NCI-H2196 treated with DMSO at 0.1 percent for 48 hours (cell line): ENCODE results near the gene MAL.

Experiments used
- DNase-seq: peaks from one replicate; lab custom pipeline; 2025; ENCODE audit not compliant: unreplicated experiment; lab: John Stamatoyannopoulos, UW

MAL gene

DNA sequence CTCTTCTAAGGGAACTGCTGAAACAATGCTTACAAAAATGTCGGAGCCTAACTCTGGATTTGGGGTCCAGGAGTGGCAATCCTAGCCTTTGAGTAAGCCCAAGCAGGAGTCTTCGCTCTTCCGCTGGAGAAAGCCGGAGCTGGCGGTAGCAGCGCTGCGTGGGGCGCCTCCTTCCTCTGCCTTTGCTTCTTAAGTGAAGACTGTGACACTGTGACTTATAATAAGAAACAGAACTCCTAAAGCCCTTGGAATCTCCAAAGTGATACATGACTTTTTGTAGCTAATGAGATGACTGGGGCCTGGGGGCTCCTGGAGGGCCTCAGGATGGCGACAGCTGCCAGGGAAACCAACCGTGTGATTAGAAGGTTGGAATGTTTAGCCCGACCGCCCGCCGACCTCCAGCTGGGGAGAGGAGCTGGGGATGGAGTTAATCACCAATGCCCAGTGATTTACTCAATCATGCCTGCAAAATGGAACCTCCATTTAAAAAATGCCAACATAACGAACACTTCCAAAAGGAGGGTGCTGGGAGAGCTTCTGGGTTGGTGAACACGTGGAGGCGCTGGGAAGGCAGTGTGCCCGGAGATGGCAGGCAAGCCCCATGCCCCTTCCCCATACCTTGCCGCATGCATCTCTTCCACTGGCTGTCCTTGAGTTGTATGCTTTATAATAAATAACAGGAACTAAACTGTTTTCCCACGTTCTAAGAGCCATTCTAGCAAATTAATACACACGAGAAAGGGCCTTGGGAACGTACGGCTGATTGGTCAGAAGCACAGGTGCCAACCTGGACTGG, 29.0 kb upstream of the MAL start:
- no peak for DNase-seq

DNA sequence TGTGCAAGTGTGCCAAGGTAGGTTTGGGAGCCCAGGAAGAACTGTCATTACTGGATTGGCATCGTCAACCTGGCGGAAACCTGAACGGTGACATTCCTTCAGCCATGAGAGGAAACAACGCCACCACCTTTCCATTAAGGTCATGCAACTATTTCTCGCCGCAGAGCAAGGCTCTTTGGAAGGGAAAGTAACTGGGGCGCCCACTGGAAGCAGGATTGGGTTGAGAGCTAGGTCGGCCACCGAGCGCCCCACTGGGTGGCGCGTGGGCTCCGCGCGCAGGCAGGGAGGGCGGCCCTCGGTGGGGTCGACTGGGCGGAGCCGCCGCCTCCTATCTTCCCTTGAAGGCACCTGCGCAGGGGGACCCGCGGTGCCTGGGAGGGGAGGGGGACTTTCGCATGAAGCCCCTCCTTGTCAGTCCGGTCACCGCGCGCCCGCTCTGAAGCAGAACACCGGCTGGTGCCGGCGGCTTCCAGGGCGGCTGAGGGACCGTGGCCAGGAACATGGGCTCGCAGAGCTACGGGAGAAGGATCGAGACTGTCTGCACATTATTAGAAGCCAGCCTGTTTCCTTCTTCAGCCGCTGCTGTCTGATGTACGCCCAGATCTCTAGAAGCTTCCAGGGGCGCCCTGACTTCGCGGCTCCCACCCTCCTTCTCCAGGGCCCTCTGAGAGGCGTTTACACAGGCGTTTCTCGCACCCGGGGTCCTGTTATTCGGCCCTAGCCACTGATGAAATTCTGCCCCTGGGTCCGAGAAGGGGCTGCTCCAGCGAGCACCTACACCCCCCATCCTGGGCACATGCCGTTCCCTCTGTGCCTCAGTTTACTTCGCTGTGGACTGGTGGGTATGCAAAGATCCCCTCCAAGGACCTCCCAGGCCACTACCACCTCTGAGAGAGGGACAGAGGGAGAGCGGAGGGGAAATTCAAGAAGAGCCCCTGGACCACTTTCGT, 27.3 kb upstream of the MAL start:
- DNase-seq: no peak

GRCh38 chr2:94999431-94999883, 26.1 kb upstream of the MAL start:
- DNase-seq: no peak

DNA sequence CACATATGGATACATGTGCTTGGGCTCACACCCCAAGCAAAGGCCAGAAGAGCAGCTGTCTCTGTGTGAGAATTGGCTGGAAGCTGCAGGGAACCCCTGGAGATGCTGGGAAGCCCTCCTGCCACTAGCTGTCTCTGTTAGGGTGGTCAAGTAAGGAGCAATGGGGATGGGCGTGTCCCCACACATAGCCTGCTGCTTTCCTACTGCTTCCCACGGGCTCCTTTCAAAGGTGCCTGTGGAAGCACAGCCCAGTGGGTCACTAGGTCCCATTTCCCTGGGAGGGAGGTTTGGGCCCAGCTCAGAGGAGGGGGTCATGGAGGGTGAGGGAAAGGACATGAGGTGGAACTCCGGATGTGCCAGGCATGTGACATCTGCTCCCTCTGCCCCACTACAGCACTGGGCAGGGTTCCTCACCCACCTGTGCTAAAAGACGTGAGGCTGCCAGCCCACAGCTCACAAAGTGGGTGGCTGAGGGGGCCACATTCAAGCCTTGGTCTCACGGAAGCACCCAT, 24.4 kb upstream of the MAL start:
- no peak for DNase-seq

GRCh38 chr2:95001701-95002100, 23.8 kb upstream of the MAL start:
- no peak for DNase-seq

GRCh38 chr2:95002498-95002897, 23.0 kb upstream of the MAL start:
- DNase-seq: no peak

GRCh38 chr2:95004287-95004686, 21.2 kb upstream of the MAL start:
- DNase-seq: no peak

GRCh38 chr2:95004711-95005110, 20.8 kb upstream of the MAL start:
- no peak for DNase-seq

DNA sequence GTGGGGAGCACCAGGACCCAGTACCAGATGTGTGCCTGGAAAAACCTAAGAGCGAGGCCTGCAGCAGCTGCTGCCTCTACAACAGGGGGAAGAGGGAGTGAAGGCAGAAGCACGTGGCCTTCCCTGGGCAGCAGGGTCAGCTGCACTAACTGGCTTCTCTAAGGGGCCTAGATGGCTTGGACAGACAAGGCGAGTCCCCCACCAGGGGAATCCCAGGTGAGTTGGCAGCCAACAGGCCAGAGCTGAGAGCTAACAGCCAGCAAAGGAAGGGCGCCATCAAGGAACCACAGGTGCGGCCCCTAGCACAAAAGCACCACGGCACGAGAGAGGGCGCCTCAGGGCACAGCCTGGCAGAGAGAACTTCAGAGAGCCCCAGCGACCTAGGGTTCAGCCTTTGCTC, 19.8 kb upstream of the MAL start:
- DNase-seq: no peak

DNA sequence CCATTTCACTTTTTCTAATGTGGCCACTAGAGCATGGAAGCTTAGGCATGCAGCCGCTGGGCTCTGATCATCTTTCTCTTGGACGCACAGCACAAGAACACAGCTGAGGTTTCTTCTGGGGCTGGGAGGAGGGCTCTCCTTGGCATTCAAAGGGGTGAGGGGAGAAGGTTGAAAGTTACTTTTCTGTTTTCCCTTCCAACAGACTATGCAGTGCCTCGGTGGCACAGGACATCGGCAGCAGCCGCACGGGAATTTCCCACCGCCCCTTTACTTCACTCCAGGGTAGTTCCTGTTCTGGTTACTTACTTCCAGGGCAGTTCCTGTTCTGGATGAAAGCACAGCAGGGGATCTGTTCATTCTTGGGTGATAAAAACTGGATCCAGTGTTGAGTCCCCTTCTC, 18.9 kb upstream of the MAL start:
- no peak for DNase-seq

- no peak for DNase-seq
Observed at GRCh38 chr2:95007031-95007609, 18.4 kb upstream of the MAL start.

DNA sequence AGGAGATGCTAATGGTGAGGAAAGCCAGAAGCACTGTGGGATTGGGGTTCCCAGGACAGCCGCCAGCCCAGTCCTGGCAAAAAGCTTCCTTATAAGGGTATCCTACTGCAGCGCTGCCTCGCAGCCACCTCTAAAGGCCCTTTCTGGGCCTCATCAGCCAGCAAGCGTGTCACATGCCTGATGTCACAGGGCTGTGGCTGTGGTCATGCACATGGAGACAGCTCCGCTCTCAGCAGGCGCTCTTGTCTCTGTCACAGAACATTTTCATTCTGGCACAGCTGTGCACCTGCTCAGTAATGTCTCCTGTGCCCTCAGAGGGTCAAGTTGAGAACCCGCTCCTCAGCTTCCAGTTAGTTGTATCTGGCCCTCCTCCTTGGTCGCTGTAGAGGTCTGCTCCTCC, 17.7 kb upstream of the MAL start:
- DNase-seq: no peak

DNA sequence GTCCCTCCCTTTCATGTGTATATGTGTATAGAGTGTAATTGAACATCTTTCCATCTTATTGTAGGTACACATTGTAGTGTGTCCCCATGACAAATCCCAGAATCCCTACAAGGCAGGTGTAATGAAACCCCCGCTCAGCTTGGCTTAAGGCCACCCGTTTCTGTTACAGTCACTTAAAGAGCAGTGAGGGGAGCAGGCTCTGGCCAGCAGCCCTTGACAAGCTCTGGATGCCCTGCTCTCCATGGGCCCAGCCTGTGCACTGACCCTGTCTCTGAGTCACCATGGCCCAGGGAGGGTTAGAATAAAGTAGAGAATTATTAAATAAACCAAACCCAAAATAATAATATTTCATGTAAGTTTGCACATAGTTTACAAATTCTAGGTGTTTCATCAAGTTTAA, 17.2 kb upstream of the MAL start:
- no peak for DNase-seq

DNA sequence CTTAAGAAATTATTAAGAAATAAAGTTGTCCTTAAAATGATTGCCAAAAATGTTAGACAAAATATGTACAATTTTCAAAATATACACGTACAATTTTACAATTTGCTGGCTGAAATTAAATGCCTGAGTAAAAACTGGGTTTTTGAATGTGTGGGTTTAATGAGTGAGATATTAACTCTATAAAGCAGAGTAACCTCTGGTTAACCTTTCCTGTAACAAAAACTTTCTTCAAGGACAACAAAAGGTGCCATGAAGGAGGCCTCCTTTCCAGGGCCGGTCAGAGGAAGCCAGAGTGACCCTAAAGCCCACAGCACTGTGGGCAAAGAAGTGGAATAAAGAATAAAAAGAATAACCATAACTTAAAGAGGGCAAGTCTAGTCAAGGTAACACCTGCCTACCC, 16.5 kb upstream of the MAL start:
- DNase-seq: no peak

DNA sequence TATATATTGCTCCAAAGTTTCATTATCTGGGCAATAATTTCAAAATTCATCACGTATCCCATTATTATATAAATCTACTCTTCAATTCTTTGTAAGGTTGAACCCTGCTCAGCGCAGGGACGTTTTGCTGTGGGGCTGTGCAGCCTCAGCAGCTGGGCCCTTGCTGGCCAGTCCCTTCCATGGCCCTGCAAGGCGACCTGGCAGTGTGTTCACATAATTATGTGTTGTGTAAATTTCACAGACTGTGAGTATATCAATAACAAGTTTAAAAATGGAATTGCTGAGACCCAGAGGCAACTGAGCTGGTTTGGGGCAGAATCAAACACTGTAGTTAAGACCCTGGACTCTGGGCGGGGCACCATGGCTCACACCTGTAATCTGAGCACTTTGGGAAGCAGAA, 16.1 kb upstream of the MAL start:
- no peak for DNase-seq

- no peak for DNase-seq
Observed at GRCh38 chr2:95010126-95010525, 15.4 kb upstream of the MAL start.

GRCh38 chr2:95010718-95011117, 14.8 kb upstream of the MAL start:
- no peak for DNase-seq

GRCh38 chr2:95012881-95013550, 12.5 kb upstream of the MAL start:
- DNase-seq: no peak

DNA sequence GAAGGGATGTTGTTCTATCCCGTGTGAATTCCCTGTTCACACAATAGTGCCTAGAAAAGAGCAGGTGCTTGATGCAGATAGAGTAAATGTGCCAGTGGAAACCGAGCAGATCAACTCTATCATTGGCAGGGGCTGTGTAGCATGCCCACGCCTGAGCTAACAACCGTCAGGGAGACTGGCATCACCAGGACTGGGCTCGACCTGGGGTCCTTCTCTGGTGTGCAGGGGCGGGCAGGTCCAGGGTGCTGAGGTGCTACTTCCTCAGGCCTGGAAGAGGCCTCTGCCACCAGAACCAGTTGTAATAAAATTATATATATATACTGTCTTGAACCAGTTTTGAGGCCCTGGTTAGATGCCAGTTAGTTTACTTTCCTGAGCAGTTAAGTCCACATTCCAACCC, 11.8 kb upstream of the MAL start:
- no peak for DNase-seq

GRCh38 chr2:95014126-95014708, 11.3 kb upstream of the MAL start:
- no peak for DNase-seq
